Stomach (tissue), 9 donors: ENCODE data around the gene PPP2R3A. TPM values are rescaled to one million over a fixed set of nuclear protein-coding genes. Genes with fewer than 3 reads are reported as not detected.
A peak's percentile ranks its signal among the peaks of the same experiment; 100 is the strongest.

Source experiments
- DNase-seq, 2 donors: peaks; one replicate each; pipeline versions ENCODE4 v3.0.0 to v3.0.0-alpha.2; 2013 to 2019
- H3K27ac ChIP-seq, 5 donors: fragments of 200-600 bp in 4 of 5; sonication (generic) in 4 of 5; one replicate each; pipeline ENCODE4 v1.5.1; 2013 to 2019; ENCODE audit warnings: mild to moderate bottlenecking in 1 of 5, moderate library complexity in 1 of 5
- H3K27me3 ChIP-seq, 3 donors: fragments of 200-600 bp; sonication (generic); one replicate each; pipeline ENCODE4 v1.5.1; 2017 to 2019; ENCODE audit warnings: mixed run types in 1 of 3
- H3K36me3 ChIP-seq, 4 donors: fragments of 200-600 bp; sonication (generic); 1 replicate in 3 of 4; 2 replicates in 1 of 4; pipeline ENCODE4 v1.5.1; 2016 to 2019
- H3K4me1 ChIP-seq, 4 donors: fragments of 200-600 bp; sonication (generic); one replicate each; pipeline ENCODE4 v1.5.1; 2016 to 2019
- H3K4me3 ChIP-seq, 4 donors: fragments of 200-600 bp; sonication (generic) in 3 of 4; one replicate each; pipeline ENCODE4 v1.5.1; 2016 to 2019; ENCODE audit warnings: mild to moderate bottlenecking in 1 of 4
- H3K9me3 ChIP-seq, 4 donors: fragments of 200-600 bp; sonication (generic); one replicate each; pipeline ENCODE4 v1.5.1; 2016 to 2019
- EP300 ChIP-seq: sonication (generic); formaldehyde crosslinking; IDR thresholded peaks from one replicate; pipeline ENCODE4 v1.6.1; 2017; ENCODE audit warnings: antibody characterized with exemption
- POLR2A ChIP-seq, 4 donors: fragments of 450-650 bp; IDR thresholded peaks; one replicate each; pipeline ENCODE4 v1.6.1; 2016; ENCODE audit warnings: antibody characterized with exemption in 4 of 4, control low read depth in 2 of 4, mild to moderate bottlenecking in 1 of 4, moderate library complexity in 1 of 4
- POLR2AphosphoS5 ChIP-seq, 3 donors: sonication (generic); formaldehyde crosslinking; IDR thresholded peaks; one replicate each; pipeline ENCODE4 v1.6.1; 2016; ENCODE audit warnings: antibody characterized with exemption in 3 of 3
- WGBS, 5 donors: extraction: QIAGEN DNeasy Blood & Tissue Kit in 3 of 5; methylation state at CpG; one replicate each; pipeline versions ENCODE4 v1.1.5 to v1.1.7; 2013 to 2018; 5-methylcytosine and 5-hydroxymethylcytosine counted together
- intact Hi-C: fragments of 100-400 bp; cut with DNase I; formaldehyde crosslinking; loops from one replicate; pipeline ENCODE4 v1.15.1; 2023; ENCODE audit warnings: low total_unique reads
- polyA plus RNA-seq, 3 donors: library from polyadenylated mRNA; stranded (reverse); fragments of 200-250 nt; gene quantifications; one replicate each; pipeline ENCODE4 v1.2.3, GENCODE V29; 2013
- total RNA-seq, 5 donors: library from RNA; depleted of rRNA; stranded (reverse); fragments of >200 nt; gene quantifications; one replicate each; pipeline versions ENCODE4 v1.1.0 to v1.2.3, GENCODE V29; 2014 to 2016
- TF ChIP-seq, protein P1 (sequence below), 7 experiments: fragments of 450-650 bp in 4 of 7; fragments of 200-600 bp in 3 of 7; sonication (generic) in 3 of 7; IDR thresholded peaks; one replicate each; pipeline ENCODE4 v1.5.1; 2016 to 2019; ENCODE audit warnings: antibody characterized with exemption in 7 of 7, control low read depth in 2 of 7, mild to moderate bottlenecking in 1 of 7
- donor health status: healthy with polysubstance abuse.
- donor health status: Bipolar disorder and iron deficiency.
- donor health status: healthy.

Gene PPP2R3A
- total and polyA plus RNA-seq, 8 donors: 2.8 to 51.8 (median 19.2) TPM

DNA sequence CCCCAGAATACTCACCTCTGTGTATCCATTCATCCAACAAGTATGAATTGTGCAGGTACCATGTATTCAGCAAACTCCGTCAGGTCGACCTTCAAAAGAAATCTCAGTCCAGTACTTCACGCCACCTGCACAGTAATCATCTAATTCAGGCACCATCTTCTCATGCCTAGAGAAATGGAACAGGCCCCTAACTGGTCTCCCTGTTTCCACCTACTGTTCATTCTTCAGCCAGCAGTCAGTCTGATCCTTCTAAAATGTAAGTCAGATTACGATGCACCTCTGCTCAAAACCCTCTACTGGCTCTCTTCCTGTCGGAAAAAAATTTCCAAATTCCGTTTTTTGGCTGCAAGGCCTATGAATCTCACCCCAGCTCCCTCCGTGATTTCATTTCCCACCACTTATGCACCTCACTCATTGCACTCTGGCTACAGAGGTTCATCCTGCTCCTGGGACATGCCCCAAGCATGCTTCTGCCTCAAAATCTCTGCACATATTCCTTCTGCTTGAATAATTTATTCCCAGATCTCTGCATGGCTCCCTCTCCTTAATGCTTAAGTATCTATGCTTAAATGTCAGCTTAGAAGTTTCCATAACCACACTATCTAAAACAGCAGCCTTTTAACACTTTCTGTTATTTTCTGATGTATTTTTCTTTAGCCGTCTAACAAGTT, 47.5 kb upstream of the PPP2R3A start:
- Histone ChIP-seq H3K4me3 (no peak overlapping the region), H3K9me3 (no peaks in the 10 kb centered on the region), H3K4me1 (no peaks in the 10 kb centered on the region), H3K36me3 (no peaks in the 10 kb centered on the region), H3K27ac (no peak overlapping the region), H3K27me3 (no peaks in the 10 kb centered on the region)
- 88 to 93% (median 92%) methylated on average over 8 of the region's 8 CpGs for WGBS, 5 donors
- no peak for DNase-seq
- intact Hi-C loops: loop anchor here (5.0 kb wide), 1 partner anchor 119 kb away; no protein-coding TSS in a partner anchor
- TF ChIP-seq POLR2A (IDR thresholded peaks at IDR 0.05): no peak
- no peak for TF ChIP-seq EP300
- TF ChIP-seq, protein P1, sequence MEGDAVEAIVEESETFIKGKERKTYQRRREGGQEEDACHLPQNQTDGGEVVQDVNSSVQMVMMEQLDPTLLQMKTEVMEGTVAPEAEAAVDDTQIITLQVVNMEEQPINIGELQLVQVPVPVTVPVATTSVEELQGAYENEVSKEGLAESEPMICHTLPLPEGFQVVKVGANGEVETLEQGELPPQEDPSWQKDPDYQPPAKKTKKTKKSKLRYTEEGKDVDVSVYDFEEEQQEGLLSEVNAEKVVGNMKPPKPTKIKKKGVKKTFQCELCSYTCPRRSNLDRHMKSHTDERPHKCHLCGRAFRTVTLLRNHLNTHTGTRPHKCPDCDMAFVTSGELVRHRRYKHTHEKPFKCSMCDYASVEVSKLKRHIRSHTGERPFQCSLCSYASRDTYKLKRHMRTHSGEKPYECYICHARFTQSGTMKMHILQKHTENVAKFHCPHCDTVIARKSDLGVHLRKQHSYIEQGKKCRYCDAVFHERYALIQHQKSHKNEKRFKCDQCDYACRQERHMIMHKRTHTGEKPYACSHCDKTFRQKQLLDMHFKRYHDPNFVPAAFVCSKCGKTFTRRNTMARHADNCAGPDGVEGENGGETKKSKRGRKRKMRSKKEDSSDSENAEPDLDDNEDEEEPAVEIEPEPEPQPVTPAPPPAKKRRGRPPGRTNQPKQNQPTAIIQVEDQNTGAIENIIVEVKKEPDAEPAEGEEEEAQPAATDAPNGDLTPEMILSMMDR (IDR thresholded peaks at IDR 0.05): no peak
- TF ChIP-seq POLR2AphosphoS5 (IDR thresholded peaks at IDR 0.05): no peak

DNA sequence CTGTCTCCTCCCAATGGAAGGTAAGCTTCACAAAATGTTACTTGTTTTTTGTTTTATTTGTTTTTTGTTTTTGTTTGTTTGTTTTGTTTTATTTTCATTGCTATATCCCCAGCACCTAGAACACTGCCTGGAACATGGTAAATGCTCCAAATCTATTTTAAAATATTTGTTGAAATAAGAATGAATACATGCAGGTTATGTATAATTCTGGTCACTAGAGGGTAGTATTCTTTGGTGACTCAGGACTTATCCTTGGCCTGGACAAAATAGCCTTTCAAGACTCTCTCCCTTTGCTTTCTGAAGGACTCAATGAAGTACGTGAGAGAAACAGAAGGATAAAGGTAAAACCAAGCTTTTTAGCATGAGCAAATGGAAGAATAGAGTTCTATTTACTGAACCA, 46.9 kb upstream of the PPP2R3A start:
- WGBS, 5 donors: 8 to 20% (median 19%) methylated on average over 1 of the region's 1 CpG
- intact Hi-C loops: loop anchor here (5.0 kb wide), 1 partner anchor 119 kb away; no protein-coding TSS in a partner anchor
- peak in 1 of 2 donors; percentile 50 for DNase-seq

DNA sequence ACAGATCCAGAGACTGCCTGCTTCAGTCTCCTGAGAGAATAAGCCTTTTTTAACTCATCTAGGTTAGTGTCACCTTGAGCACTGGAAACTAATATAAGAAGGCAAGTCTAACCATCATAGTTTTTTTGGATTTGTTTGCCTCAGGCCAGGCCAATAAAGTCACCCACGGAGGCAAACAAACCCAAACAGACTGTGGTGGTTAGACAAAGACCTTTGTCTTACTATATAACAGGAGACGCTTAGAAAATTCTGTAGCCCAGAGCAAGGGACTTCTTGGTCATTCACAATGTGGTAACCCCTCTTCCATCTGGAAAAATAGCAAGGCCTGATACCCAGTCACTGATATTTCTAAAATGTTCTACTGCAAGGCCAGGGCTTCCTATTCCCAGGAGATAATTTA, 45.3 kb upstream of the PPP2R3A start:
- no peak for DNase-seq
- TF ChIP-seq, protein P1 (IDR thresholded peaks at IDR 0.05): no peak
- TF ChIP-seq POLR2A (IDR thresholded peaks at IDR 0.05): no peak
- no peak for TF ChIP-seq EP300
- no peak for TF ChIP-seq POLR2AphosphoS5 (IDR thresholded peaks at IDR 0.05)
- Histone ChIP-seq H3K36me3 (no peaks in the 10 kb centered on the region), H3K9me3 (no peaks in the 10 kb centered on the region), H3K4me3 (no peak overlapping the region), H3K4me1 (no peaks in the 10 kb centered on the region), H3K27me3 (no peaks in the 10 kb centered on the region), H3K27ac (no peak overlapping the region)
- 49 to 77% (median 62%) methylated on average over 2 of the region's 2 CpGs for WGBS, 5 donors
- intact Hi-C loops: no loop called here

More for the DNA sequence above, 46.9 kb upstream of the PPP2R3A start:
- no peaks in the 10 kb centered on the region for H3K27me3 ChIP-seq
- TF ChIP-seq, protein P1 (IDR thresholded peaks at IDR 0.05): peak in 4 of 7 experiments; percentile 16 to 64 (median 22)
- TF ChIP-seq EP300 (no peak), POLR2AphosphoS5 (IDR thresholded peaks at IDR 0.05) (no peak)
- H3K4me3 ChIP-seq: no peak overlapping the region
- no peak overlapping the region for H3K27ac ChIP-seq
- no peaks in the 10 kb centered on the region for H3K36me3 ChIP-seq
- no peaks in the 10 kb centered on the region for H3K9me3 ChIP-seq
- H3K4me1 ChIP-seq: no peaks in the 10 kb centered on the region

DNA sequence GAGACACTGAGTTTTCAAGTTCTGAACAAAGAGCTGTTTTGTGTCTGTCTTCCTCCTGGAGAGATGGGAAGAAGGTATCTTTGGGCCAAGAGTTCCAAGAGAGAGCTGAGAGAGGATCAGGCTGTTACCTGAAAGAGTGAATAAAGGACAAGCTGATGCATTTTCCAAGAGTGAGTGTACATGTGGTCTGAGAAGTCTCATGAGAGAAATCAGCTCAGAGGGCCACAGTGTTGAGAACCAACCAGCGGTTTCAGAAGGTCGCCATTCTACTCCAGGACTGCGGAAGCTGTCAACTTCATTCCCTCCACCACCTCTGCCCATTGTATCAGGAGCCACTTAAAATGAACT, 42.7 kb upstream of the PPP2R3A start:
- no peak for DNase-seq
- no peak for TF ChIP-seq EP300
- Histone ChIP-seq H3K4me3 (no peak overlapping the region), H3K27me3 (no peaks in the 10 kb centered on the region), H3K4me1 (no peaks in the 10 kb centered on the region), H3K9me3 (no peaks in the 10 kb centered on the region), H3K36me3 (no peaks in the 10 kb centered on the region), H3K27ac (peak overlapping the region in 2 of 5 donors; percentile 11 to 59)
- WGBS, 5 donors: 87 to 91% (median 90%) methylated on average over 3 of the region's 3 CpGs
- intact Hi-C loops: no loop called here

DNA sequence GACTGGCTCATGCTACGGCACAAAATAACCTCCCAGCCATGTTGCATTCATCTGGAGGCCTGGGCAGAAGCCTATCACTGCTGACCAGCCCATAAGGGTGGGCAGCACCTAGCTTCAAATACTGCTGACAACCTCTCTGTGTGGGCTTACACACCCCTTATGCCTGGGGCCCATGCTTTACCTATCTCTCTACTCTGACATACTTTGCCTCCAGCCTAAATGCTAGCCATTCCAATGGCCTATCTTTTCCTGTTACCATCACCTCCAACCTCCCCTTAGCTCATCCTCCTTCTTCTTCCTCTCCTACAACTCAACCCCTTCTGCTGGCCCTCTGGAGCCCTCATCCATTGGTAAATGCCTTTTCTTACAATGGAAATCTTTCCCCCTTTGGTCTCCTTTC, 41.0 kb upstream of the PPP2R3A start:
- H3K36me3 ChIP-seq: no peaks in the 10 kb centered on the region
- H3K4me1 ChIP-seq: peaks cover 0 to 8% (median under 1%) of the 10 kb centered on the region in 4 donors
- H3K4me3 ChIP-seq: no peak overlapping the region
- H3K27ac ChIP-seq: no peak overlapping the region
- DNase-seq: no peak
- H3K9me3 ChIP-seq: no peaks in the 10 kb centered on the region
- TF ChIP-seq, protein P1 (IDR thresholded peaks at IDR 0.05): no peak
- TF ChIP-seq EP300 (no peak), POLR2AphosphoS5 (IDR thresholded peaks at IDR 0.05) (no peak), POLR2A (IDR thresholded peaks at IDR 0.05) (no peak)
- intact Hi-C loops: no loop called here
- no peaks in the 10 kb centered on the region for H3K27me3 ChIP-seq
- WGBS, 5 donors: 80 to 100% (median 94%) methylated on average over 1 of the region's 1 CpG
